ENCODE results near the gene RABGGTB.
"Not testable (repeated sequence)": the region's sequence is repeated elsewhere in the genome, so short reads cannot be mapped to it uniquely, and the experiment has no call there.

RABGGTB gene

DNA sequence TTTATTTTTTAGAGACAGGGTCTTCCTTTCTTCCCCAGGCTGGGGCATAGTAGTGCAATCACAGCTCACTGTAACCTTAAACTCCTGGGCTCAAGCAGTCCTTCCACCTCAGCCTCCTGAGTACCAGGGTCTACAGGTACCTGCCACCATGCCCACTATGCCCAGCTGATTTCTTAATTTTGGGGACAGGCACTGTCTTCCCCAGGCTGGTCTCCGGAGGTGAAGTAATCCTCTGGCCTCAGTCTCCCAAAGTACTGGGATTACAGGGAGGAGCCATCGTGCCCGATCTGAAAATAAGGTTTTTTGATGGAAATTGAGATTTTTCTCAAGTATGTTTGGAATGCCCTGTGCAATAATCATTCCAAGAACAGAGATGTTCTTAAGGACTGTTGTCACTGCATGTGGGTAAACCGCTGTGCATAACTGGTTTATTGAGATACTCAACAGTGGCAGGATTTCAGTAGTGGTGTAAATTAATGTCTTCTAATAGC, 9.7 kb downstream of the RABGGTB start:
- no peak for DNase-seq (ENCODE audit: low read depth)

DNA sequence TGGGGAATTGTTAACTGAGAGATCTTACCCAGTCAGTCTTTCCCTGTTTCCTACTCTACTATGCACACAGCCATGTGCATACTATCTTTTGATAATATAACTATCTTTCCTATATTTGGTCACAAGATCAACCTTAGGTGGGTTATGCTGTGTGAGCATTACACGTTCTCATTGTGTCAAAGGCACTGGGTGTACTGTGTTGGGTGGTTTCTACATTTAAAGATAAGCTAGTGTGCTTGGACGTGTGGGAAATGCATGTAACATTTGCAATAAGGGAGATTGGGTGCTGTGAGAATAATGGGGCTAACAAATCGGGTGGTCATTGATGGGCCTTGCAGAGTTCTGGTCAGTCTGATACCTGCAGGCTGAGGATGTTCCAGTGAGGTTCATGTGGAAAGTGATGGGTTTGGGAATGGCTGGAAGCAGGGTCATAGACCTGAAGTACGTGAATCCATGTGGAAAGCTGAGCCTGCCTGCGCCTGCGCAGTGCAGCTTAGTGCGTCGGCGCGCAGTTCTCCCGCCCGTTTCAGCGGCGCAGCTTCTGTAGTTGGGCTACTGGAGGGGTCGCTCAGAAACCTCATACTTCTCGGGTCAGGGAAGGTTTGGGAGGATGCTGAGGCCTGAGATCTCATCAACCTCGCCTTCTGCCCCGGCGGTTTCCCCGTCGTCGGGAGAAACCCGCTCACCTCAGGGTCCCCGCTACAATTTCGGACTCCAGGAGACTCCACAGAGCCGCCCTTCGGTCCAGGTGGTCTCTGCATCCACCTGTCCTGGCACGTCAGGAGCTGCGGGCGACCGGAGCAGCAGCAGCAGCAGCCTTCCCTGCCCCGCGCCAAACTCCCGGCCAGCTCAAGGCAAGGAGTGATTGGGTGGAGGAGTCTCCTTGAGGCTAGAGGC, 10.6 kb downstream of the RABGGTB start, which contains the start of gene MSH4:
Gene MSH4, plus strand, starts transcription at position 507 of the 897 bp plus-strand sequence. Its CDS starts 104 bp downstream, at position 611.
- no peak for DNase-seq (ENCODE audit: low read depth)

DNA sequence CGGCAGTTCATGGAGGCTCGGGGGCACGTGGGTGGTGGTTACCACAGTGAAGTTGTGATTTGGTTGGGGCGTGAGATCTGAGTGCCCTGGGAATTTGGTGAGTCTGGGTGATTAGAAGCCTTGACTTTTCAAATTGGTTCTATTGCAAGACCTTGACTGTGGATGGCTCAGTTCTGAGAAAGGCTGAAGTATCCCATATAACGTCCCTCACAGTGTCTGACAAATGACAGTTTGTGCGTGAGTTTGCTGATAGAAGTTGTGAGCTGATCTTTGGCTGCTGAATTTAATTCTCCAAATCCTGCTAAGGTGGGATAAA, 11.2 kb downstream of the RABGGTB start:
- DNase-seq (ENCODE audit: low read depth) = no peak

GRCh38 chr1:75797606-75798216, 11.7 kb downstream of the RABGGTB start:
- no peak for DNase-seq (ENCODE audit: low read depth)

GRCh38 chr1:75801480-75801879, 15.4 kb downstream of the RABGGTB start:
- DNase-seq (ENCODE audit: low read depth) = not testable (repeated sequence)

- DNase-seq (ENCODE audit: low read depth) = no peak
Observed at GRCh38 chr1:75808921-75809320, 22.9 kb downstream of the RABGGTB start.

DNA sequence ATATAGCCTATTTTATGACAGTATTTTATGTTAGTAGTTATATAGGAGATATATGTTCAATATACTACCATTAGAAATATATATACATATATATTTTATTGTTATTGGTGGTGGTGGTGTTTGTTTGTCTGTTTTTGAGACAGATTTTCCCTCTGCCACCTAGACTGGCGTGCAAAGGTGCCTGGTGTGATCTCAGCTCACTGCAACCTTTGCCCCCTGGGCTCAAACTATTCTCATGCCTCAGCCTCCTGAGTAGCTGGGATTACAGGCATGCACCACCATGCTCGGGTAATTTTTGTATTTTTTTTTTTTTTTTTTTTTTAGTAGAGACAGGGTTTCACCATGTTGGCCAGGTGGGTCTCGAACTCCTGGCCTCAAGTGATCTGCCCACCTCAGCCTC, 24.1 kb downstream of the RABGGTB start:
- not testable (repeated sequence) for DNase-seq (ENCODE audit: low read depth)

DNA sequence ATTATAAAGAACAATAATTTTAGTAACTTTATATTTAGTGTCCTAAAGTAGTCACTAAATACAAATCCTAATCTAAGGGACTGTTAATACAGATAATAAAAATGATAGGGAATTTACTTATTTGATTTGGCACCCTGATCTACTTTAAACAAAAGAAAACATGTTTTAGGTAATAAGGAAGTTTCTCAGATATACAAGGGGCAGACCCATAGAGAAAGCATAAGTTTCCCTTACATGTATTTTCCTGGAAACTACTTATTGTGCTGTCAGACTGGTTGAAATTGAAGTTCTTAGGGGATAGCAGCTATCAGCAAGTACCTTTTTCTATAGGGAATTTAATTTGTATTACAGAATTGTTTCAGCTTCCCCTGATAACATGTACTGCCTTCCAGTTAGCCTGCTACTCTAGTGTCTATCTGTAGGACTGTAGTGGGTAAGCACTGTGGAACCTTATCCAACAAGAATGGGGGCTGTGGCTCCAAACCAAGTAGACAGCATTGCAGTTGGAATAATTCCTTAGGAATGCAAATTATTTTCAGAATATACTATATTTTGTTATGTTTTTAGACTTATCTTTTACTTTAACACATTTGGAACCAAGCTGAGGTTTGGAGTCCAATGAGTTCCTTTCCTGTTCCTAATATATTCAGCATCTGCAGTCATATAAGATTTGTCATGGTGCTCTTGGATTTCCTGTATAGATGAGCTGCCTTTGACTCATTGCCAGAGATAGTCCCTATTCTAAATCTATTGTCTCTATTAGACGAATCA, 25.3 kb downstream of the RABGGTB start:
- DNase-seq (ENCODE audit: low read depth) = no peak

- no peak for DNase-seq (ENCODE audit: low read depth)
Observed at GRCh38 chr1:75812065-75812464, 26.0 kb downstream of the RABGGTB start.

GRCh38 chr1:75823596-75823995, 37.5 kb downstream of the RABGGTB start:
- DNase-seq (ENCODE audit: low read depth) = not testable (repeated sequence)

- no peak for DNase-seq (ENCODE audit: low read depth)
Observed at GRCh38 chr1:75836528-75837100, 50.6 kb downstream of the RABGGTB start.

GRCh38 chr1:75838079-75838478, 52.0 kb downstream of the RABGGTB start:
- no peak for DNase-seq (ENCODE audit: low read depth)

GRCh38 chr1:75841421-75841820, 55.4 kb downstream of the RABGGTB start:
- DNase-seq (ENCODE audit: low read depth) = no peak
